HEK293 (cell line): ENCODE data around the gene ITGB2.

Experiments
- CTCF ChIA-PET: fragments of 350-600 bp; formaldehyde crosslinking; extraction: SDS; loops from one replicate; lab custom pipeline; 2021; ENCODE audit warnings: antibody characterized with exemption; lab: Yijun Ruan, JAX
- POLR2A ChIA-PET: fragments of 300-600 bp; formaldehyde crosslinking; extraction: SDS; loops from one replicate; lab custom pipeline; 2020; ENCODE audit warnings: antibody characterized with exemption, inconsistent platforms; lab: Yijun Ruan, JAX
- H3K27ac ChIP-seq: fragments of 200-500 bp; sonication (Bioruptor generic); 2 replicates; pipeline ENCODE4 v1.5.1; 2014; ENCODE audit warnings: low read depth, low read length, control low read depth, inconsistent platforms; ENCODE audit errors: extremely low read depth
- H3K36me3 ChIP-seq, 2 experiments: fragments of 200-500 bp in 1 of 2; sonication (Bioruptor generic) in 1 of 2; 1 replicate in 1 of 2; 2 replicates in 1 of 2; pipeline ENCODE4 v1.5.1; 2014 to 2017; ENCODE audit warnings: inconsistent platforms in 2 of 2, low read length in 2 of 2; ENCODE audit not compliant: control insufficient read depth in 2 of 2, insufficient read depth in 1 of 2
- H3K4me1 ChIP-seq: fragments of 200-500 bp; sonication (Bioruptor generic); 2 replicates; pipeline ENCODE4 v1.5.1; 2014; ENCODE audit warnings: mild to moderate bottlenecking, low read length, inconsistent platforms; ENCODE audit not compliant: control insufficient read depth, insufficient read depth
- H3K4me3 ChIP-seq: 2 replicates; pipeline ENCODE4 v1.5.1; 2011; ENCODE audit warnings: low read depth, mild to moderate bottlenecking, control low read depth, low read length, moderate library complexity
- H3K9me3 ChIP-seq: fragments of 200-500 bp; sonication (Bioruptor generic); 2 replicates; pipeline ENCODE4 v1.5.1; 2014; ENCODE audit warnings: low read depth, low read length, inconsistent platforms; ENCODE audit not compliant: control insufficient read depth, insufficient read depth
- EGR2 ChIP-seq: fragments of 450-650 bp; formaldehyde crosslinking; IDR thresholded peaks from 2 replicates; pipeline ENCODE4 v1.5.1; 2016; ENCODE audit warnings: low read depth, missing biosample characterization, missing genetic modification characterization
- KLF1 ChIP-seq: fragments of 450-650 bp; formaldehyde crosslinking; IDR thresholded peaks from 2 replicates; pipeline ENCODE4 v1.5.1; 2016; ENCODE audit warnings: missing biosample characterization, missing genetic modification characterization
- TCF7L2 ChIP-seq: IDR thresholded peaks from 2 replicates; pipeline ENCODE4 v1.6.1; 2011; ENCODE audit warnings: low read depth, mild to moderate bottlenecking, inconsistent platforms, low read length, moderate library complexity, borderline replicate concordance
- TRIM28 ChIP-seq: IDR thresholded peaks from 2 replicates; pipeline ENCODE4 v1.6.1; 2011; ENCODE audit warnings: low read length, control low read depth, borderline replicate concordance
- WT1 ChIP-seq: fragments of 450-650 bp; formaldehyde crosslinking; IDR thresholded peaks from 2 replicates; pipeline ENCODE4 v1.5.1; 2016; ENCODE audit warnings: missing biosample characterization, missing genetic modification characterization
- ZBTB20 ChIP-seq: fragments of 450-650 bp; formaldehyde crosslinking; IDR thresholded peaks from 2 replicates; pipeline ENCODE4 v1.5.1; 2016; ENCODE audit warnings: missing biosample characterization, missing genetic modification characterization
- ZBTB6 ChIP-seq: fragments of 450-650 bp; formaldehyde crosslinking; IDR thresholded peaks from 2 replicates; pipeline ENCODE4 v1.5.1; 2017; ENCODE audit warnings: missing biosample characterization, missing genetic modification characterization
- ZNF19 ChIP-seq: fragments of 450-650 bp; formaldehyde crosslinking; IDR thresholded peaks from 2 replicates; pipeline ENCODE4; 2016; ENCODE audit warnings: missing biosample characterization, missing genetic modification characterization, low read depth
- ZNF529 ChIP-seq: fragments of 450-650 bp; formaldehyde crosslinking; IDR thresholded peaks from 2 replicates; pipeline ENCODE4 v1.5.1; 2017; ENCODE audit warnings: missing genetic modification characterization, missing biosample characterization; ENCODE audit not compliant: insufficient replicate concordance
- ZNF621 ChIP-seq: fragments of 450-650 bp; formaldehyde crosslinking; IDR thresholded peaks from 2 replicates; pipeline ENCODE4 v1.5.1; 2017; ENCODE audit warnings: missing biosample characterization, missing genetic modification characterization
- ZNF629 ChIP-seq: fragments of 450-650 bp; formaldehyde crosslinking; IDR thresholded peaks from 2 replicates; pipeline ENCODE4 v1.5.1; 2017; ENCODE audit warnings: missing biosample characterization, missing genetic modification characterization
- ZNF830 ChIP-seq: fragments of 450-650 bp; IDR thresholded peaks from 2 replicates; pipeline ENCODE4 v1.5.0; 2018; ENCODE audit warnings: missing biosample characterization, missing genetic modification characterization, low read depth, mild to moderate bottlenecking, moderate library complexity
- ZSCAN23 ChIP-seq: fragments of 450-650 bp; formaldehyde crosslinking; IDR thresholded peaks from 2 replicates; pipeline ENCODE4 v1.5.1; 2016; ENCODE audit warnings: missing biosample characterization, missing genetic modification characterization
- TF ChIP-seq, protein P1 (sequence below): fragments of 450-650 bp; formaldehyde crosslinking; IDR thresholded peaks from 2 replicates; pipeline ENCODE4 v1.5.1; 2016; ENCODE audit warnings: missing biosample characterization, missing genetic modification characterization, borderline replicate concordance
- TF ChIP-seq, protein P2 (sequence below): fragments of 450-650 bp; formaldehyde crosslinking; IDR thresholded peaks from 2 replicates; pipeline ENCODE4 v1.5.1; 2016; ENCODE audit warnings: missing biosample characterization, missing genetic modification characterization
- TF ChIP-seq, protein P3 (sequence below): fragments of 450-650 bp; formaldehyde crosslinking; IDR thresholded peaks from 2 replicates; pipeline ENCODE4 v1.5.1; 2017; ENCODE audit warnings: missing biosample characterization, mild to moderate bottlenecking, missing genetic modification characterization, moderate library complexity
- TF ChIP-seq, protein P4 (sequence below): fragments of 450-650 bp; formaldehyde crosslinking; IDR thresholded peaks from 2 replicates; pipeline ENCODE4 v1.5.1; 2016; ENCODE audit warnings: missing biosample characterization, missing genetic modification characterization

The ITGB2 gene

GRCh38 chr21:44949161-44949778, 28.6 kb upstream of the ITGB2 start:
- Histone ChIP-seq H3K36me3 (peaks cover 3 to 71% of the 10 kb centered on the region in 2 experiments; a peak in 2 of 3 replicates), H3K4me1 (no peaks in the 10 kb centered on the region), H3K4me3 (no peak overlapping the region), H3K9me3 (no peaks in the 10 kb centered on the region), H3K27ac (no peak overlapping the region)
- POLR2A ChIA-PET: interaction anchor here (0.5 to 1.3 kb wide), 3 partner anchors 10 to 188 kb away, joined by 3 to 4 read pairs (median 4); partner anchors contain the start of gene SLX9
- TF ChIP-seq ZNF629 (tag by site-specific recombination) (no peak), TRIM28 (no peak), ZNF19 (tag by site-specific recombination) (no peak), ZBTB20 (no peak), WT1 (tag by site-specific recombination) (no peak), ZBTB6 (no peak), TCF7L2 (no peak), ZNF830 (tag by site-specific recombination) (no peak)
- TF ChIP-seq, protein P1, sequence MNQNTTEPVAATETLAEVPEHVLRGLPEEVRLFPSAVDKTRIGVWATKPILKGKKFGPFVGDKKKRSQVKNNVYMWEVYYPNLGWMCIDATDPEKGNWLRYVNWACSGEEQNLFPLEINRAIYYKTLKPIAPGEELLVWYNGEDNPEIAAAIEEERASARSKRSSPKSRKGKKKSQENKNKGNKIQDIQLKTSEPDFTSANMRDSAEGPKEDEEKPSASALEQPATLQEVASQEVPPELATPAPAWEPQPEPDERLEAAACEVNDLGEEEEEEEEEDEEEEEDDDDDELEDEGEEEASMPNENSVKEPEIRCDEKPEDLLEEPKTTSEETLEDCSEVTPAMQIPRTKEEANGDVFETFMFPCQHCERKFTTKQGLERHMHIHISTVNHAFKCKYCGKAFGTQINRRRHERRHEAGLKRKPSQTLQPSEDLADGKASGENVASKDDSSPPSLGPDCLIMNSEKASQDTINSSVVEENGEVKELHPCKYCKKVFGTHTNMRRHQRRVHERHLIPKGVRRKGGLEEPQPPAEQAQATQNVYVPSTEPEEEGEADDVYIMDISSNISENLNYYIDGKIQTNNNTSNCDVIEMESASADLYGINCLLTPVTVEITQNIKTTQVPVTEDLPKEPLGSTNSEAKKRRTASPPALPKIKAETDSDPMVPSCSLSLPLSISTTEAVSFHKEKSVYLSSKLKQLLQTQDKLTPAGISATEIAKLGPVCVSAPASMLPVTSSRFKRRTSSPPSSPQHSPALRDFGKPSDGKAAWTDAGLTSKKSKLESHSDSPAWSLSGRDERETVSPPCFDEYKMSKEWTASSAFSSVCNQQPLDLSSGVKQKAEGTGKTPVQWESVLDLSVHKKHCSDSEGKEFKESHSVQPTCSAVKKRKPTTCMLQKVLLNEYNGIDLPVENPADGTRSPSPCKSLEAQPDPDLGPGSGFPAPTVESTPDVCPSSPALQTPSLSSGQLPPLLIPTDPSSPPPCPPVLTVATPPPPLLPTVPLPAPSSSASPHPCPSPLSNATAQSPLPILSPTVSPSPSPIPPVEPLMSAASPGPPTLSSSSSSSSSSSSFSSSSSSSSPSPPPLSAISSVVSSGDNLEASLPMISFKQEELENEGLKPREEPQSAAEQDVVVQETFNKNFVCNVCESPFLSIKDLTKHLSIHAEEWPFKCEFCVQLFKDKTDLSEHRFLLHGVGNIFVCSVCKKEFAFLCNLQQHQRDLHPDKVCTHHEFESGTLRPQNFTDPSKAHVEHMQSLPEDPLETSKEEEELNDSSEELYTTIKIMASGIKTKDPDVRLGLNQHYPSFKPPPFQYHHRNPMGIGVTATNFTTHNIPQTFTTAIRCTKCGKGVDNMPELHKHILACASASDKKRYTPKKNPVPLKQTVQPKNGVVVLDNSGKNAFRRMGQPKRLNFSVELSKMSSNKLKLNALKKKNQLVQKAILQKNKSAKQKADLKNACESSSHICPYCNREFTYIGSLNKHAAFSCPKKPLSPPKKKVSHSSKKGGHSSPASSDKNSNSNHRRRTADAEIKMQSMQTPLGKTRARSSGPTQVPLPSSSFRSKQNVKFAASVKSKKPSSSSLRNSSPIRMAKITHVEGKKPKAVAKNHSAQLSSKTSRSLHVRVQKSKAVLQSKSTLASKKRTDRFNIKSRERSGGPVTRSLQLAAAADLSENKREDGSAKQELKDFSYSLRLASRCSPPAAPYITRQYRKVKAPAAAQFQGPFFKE (tag by site-specific recombination): no peak
- TF ChIP-seq, protein P2, sequence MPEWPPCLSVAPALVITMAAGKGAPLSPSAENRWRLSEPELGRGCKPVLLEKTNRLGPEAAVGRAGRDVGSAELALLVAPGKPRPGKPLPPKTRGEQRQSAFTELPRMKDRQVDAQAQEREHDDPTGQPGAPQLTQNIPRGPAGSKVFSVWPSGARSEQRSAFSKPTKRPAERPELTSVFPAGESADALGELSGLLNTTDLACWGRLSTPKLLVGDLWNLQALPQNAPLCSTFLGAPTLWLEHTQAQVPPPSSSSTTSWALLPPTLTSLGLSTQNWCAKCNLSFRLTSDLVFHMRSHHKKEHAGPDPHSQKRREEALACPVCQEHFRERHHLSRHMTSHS: no peak
- TF ChIP-seq, protein P3, sequence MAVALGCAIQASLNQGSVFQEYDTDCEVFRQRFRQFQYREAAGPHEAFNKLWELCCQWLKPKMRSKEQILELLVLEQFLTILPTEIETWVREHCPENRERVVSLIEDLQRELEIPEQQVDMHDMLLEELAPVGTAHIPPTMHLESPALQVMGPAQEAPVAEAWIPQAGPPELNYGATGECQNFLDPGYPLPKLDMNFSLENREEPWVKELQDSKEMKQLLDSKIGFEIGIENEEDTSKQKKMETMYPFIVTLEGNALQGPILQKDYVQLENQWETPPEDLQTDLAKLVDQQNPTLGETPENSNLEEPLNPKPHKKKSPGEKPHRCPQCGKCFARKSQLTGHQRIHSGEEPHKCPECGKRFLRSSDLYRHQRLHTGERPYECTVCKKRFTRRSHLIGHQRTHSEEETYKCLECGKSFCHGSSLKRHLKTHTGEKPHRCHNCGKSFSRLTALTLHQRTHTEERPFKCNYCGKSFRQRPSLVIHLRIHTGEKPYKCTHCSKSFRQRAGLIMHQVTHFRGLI (tag by site-specific recombination): no peak
- CTCF ChIA-PET: interaction anchor here (0.5 to 15.2 kb wide), 29 partner anchors 9 to 934 kb away, joined by 3 to 333 read pairs (median 5); partner anchors contain the start of gene SLX9

DNA sequence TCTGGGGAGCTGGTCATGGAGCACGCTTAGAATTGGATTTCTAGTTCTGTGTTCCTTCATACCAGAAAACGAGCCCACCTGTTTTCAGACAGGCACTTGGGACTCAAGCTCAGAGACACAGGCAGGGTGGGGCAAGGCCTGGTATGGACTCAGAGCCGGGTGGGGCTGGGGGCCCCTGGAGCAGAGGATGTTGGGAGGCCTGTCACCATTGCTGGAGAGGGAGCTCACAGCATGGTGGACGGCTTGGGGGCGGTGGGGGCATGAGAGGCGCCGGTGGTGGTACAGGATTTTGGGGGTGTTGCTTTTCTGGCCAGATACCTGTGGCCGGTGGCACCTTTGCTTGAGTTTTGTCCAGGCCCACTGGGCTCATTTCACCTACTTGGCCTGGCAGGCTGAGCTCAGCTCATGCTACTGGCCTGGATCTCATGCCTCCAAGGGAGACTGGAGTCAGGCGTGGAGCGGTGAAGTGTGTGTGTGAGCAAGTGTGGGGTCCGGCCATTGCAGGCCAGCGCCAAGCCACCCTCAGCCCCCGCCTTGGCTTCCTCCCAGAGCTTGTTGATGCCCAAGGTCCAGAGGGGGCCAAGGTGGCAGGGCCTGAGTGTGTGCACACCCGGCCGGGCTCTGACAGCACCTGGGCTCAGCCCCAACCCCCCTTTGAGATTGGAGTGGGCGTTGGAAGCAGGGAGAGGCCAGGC, 27.9 kb upstream of the ITGB2 start:
- POLR2A ChIA-PET: interaction anchor here (0.9 to 1.2 kb wide), 2 partner anchors 9 to 189 kb away, joined by 3 to 4 read pairs; partner anchors contain the start of gene SLX9
- no peak overlapping the region for H3K4me3 ChIP-seq
- H3K4me1 ChIP-seq: no peaks in the 10 kb centered on the region
- no peaks in the 10 kb centered on the region for H3K9me3 ChIP-seq
- CTCF ChIA-PET: interaction anchor here (0.5 to 15.2 kb wide), 15 partner anchors 8 to 933 kb away, joined by 3 to 333 read pairs (median 4); partner anchors contain the start of gene SLX9
- no peak overlapping the region for H3K27ac ChIP-seq
- peaks cover 3 to 72% of the 10 kb centered on the region in 2 experiments; a peak in 2 of 3 replicates for H3K36me3 ChIP-seq
- TF ChIP-seq ZSCAN23 (tag by site-specific recombination) (no peak), ZNF529 (tag by site-specific recombination) (no peak), KLF1 (tag by site-specific recombination) (0 out of 2 replicates have a peak, but pooled peaks have one; percentile 16), EGR2 (tag by site-specific recombination) (peak; percentile 45; the same call in 1 of the 2 replicates), ZNF621 (tag by site-specific recombination) (no peak)
- TF ChIP-seq, protein P2: no peak
- TF ChIP-seq, protein P4, sequence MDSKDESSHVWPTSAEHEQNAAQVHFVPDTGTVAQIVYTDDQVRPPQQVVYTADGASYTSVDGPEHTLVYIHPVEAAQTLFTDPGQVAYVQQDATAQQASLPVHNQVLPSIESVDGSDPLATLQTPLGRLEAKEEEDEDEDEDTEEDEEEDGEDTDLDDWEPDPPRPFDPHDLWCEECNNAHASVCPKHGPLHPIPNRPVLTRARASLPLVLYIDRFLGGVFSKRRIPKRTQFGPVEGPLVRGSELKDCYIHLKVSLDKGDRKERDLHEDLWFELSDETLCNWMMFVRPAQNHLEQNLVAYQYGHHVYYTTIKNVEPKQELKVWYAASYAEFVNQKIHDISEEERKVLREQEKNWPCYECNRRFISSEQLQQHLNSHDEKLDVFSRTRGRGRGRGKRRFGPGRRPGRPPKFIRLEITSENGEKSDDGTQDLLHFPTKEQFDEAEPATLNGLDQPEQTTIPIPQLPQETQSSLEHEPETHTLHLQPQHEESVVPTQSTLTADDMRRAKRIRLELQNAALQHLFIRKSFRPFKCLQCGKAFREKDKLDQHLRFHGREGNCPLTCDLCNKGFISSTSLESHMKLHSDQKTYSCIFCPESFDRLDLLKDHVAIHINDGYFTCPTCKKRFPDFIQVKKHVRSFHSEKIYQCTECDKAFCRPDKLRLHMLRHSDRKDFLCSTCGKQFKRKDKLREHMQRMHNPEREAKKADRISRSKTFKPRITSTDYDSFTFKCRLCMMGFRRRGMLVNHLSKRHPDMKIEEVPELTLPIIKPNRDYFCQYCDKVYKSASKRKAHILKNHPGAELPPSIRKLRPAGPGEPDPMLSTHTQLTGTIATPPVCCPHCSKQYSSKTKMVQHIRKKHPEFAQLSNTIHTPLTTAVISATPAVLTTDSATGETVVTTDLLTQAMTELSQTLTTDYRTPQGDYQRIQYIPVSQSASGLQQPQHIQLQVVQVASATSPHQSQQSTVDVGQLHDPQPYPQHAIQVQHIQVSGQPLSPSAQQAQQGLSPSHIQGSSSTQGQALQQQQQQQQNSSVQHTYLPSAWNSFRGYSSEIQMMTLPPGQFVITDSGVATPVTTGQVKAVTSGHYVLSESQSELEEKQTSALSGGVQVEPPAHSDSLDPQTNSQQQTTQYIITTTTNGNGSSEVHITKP (tag by site-specific recombination): 0 out of 2 replicates have a peak, but pooled peaks have one; percentile 30
